ENCODE data around the gene GALNT15.

GALNT15 gene

DNA sequence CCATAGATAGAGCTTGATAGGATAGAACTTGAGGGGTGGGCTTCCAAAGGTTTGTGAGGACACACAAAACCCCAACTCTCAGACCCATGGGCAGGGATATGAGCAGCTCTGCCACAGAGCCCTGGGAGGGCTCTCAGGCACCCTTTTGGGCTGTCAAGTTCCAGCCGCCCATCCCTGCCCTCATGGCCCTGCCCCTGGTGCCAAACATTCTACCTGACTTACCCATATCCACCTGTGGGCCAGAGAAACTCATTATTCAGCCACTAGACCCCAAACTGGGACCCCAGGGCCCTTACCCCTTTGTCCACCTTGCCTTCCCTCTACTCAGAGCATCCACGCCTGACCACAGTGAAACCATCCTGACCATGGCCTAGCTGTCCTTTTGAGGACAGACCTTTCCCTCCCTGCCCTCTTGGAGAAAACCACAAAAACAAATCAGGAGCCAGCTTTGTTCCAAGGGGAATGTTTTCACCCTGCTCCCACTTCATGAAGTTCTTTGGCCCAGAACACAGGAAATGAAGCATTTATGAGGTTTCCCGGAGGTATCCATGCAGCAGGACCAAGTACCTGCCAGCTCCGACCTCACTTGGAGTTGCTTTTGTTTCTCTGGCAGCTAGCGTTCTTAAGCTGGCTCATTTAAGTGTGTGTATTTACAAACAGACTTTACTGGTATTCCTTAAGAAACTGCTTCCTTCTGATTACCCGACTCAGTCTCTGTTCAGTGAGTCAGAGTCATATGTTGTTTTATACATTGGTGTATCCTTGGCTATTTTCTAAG is 34.2 kb upstream of the GALNT15 start:
- Histone ChIP-seq H3K4me3 (ENCODE audit: insufficient read depth, low read depth, low read length) (no peak overlapping the region), H3K27ac (ENCODE audit: insufficient read depth, low read depth, low read length, poor library complexity, severe bottlenecking) (no peak overlapping the region), H3K9me3 (ENCODE audit: control insufficient read depth, low read length) (no peaks in the 10 kb centered on the region), H3K4me1 (ENCODE audit: control insufficient read depth, insufficient read depth, low read length) (no peaks in the 10 kb centered on the region), H3K27me3 (ENCODE audit: control insufficient read depth, insufficient read depth, low read length, poor library complexity, severe bottlenecking) (no peaks in the 10 kb centered on the region), H3K36me3 (ENCODE audit: control insufficient read depth, insufficient read depth, low read length) (no peaks in the 10 kb centered on the region)
- 88 to 92% methylated on average over 5 to 6 of the region's 6 CpGs for WGBS, 2 experiments

DNA sequence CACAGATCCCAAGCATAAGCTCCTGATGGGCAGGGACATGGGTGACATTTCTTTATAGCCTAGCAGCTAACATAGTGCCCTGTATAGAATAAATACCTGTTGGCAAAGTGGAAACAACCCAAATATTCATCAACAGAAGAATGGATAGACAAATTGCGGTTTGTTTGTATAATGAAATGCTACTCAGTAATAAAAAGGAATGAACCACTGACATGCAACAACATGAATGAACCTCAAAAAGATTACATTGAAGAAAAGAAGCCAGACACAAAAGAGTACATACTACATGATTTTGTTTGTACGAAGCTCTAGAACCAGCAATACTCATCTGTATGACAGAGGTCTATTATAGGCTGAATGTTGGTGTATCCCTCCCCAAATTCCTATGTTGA is 33.6 kb upstream of the GALNT15 start:
- H3K36me3 ChIP-seq (ENCODE audit: control insufficient read depth, insufficient read depth, low read length), result no peaks in the 10 kb centered on the region
- H3K4me3 ChIP-seq (ENCODE audit: insufficient read depth, low read depth, low read length), result no peak overlapping the region
- 96% methylated on average over 2 of the region's 2 CpGs; no CpG with 5 or more reads in 1 of the 2 experiments for WGBS, 2 experiments
- no peaks in the 10 kb centered on the region for H3K9me3 ChIP-seq (ENCODE audit: control insufficient read depth, low read length)
- no peaks in the 10 kb centered on the region for H3K27me3 ChIP-seq (ENCODE audit: control insufficient read depth, insufficient read depth, low read length, poor library complexity, severe bottlenecking)
- no peaks in the 10 kb centered on the region for H3K4me1 ChIP-seq (ENCODE audit: control insufficient read depth, insufficient read depth, low read length)
- no peak overlapping the region for H3K27ac ChIP-seq (ENCODE audit: insufficient read depth, low read depth, low read length, poor library complexity, severe bottlenecking)

DNA sequence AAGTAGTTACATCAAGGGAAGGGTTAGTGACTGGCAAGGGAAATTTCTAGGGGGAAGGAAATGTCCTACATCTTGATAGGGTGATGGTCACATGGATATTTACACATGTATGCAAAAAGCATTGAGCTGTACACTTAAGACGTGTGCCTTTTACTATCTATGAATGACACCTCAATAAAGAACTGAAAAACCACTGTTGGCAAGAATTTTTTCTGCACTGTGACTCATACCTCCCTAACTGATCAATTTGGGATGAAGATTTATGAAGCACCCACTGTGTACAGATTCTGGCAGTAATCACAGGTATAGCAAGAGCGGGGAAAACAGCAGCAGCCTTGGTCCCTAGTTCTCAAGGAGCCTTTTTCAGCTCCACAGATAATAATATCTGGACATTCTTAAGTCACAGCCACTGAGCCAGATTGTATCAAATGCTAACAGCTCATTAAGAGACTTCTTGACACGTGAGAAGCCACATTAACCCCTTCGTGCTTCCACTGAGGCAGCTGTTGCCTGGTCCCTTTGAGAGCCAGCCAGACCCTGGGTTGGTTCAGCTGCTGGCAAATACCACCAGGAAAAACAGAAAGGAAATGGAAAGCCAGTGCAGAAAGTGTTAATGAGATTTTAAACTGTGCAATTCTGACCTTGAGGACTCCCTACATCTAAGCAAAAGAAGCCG is 32.0 kb upstream of the GALNT15 start:
- no peak overlapping the region for H3K4me3 ChIP-seq (ENCODE audit: insufficient read depth, low read depth, low read length)
- no peaks in the 10 kb centered on the region for H3K4me1 ChIP-seq (ENCODE audit: control insufficient read depth, insufficient read depth, low read length)
- H3K27me3 ChIP-seq (ENCODE audit: control insufficient read depth, insufficient read depth, low read length, poor library complexity, severe bottlenecking), result no peaks in the 10 kb centered on the region
- H3K9me3 ChIP-seq (ENCODE audit: control insufficient read depth, low read length), result no peaks in the 10 kb centered on the region
- 93 to 94% methylated on average over 5 of the region's 5 CpGs for WGBS, 2 experiments
- H3K27ac ChIP-seq (ENCODE audit: insufficient read depth, low read depth, low read length, poor library complexity, severe bottlenecking), result no peak overlapping the region
- H3K36me3 ChIP-seq (ENCODE audit: control insufficient read depth, insufficient read depth, low read length), result no peaks in the 10 kb centered on the region

DNA sequence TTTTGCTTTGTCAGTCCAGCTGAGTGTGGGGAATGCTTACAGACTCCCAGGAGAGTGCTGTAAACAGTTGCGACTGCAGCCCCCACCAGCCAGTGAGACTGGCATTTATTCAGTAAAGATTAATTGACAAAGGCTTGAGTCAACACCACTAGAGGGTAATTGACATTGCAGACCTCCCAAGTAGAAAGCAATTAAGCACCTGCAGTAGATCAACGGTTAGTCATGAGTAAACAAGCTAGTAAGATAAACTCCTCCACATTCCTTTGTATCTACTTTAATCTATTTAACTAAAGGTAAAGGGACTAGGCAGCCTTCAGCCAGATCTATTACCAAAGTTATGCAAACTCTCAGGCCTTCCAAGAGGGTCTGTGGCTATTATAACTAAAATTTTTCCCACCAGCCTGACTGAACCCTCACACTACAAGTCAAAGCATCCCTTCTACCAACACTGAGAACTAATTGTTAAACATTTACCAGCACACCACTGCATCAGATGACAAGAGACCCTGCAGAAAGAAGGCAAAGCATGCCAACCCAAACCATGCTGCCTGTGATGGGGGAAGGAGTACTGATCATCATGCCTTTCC is 30.5 kb upstream of the GALNT15 start:
- Histone ChIP-seq H3K36me3 (ENCODE audit: control insufficient read depth, insufficient read depth, low read length) (no peaks in the 10 kb centered on the region), H3K27me3 (ENCODE audit: control insufficient read depth, insufficient read depth, low read length, poor library complexity, severe bottlenecking) (no peaks in the 10 kb centered on the region), H3K4me1 (ENCODE audit: control insufficient read depth, insufficient read depth, low read length) (no peaks in the 10 kb centered on the region), H3K27ac (ENCODE audit: insufficient read depth, low read depth, low read length, poor library complexity, severe bottlenecking) (no peak overlapping the region), H3K4me3 (ENCODE audit: insufficient read depth, low read depth, low read length) (no peak overlapping the region), H3K9me3 (ENCODE audit: control insufficient read depth, low read length) (no peaks in the 10 kb centered on the region)
- 34 to 75% methylated on average over 2 of the region's 2 CpGs for WGBS, 2 experiments

DNA sequence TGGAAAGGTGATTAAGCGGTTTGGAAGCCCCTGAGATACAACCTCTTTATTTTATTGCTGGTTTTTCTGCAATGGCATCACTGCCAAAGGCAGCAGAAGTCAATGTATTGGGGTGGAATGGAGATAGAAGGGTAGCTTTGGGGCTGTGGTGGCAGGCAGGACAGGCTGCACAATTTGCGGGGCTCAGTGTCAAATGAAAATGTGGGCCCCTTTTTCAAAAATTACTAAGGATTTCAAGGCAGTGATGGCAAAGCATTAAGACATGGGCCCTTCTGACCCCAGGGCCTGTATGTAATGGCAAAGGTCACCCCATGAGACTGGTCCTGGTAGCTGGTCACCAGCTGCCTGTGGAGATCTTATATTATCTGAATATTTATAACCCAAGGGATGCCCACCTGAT is 29.3 kb upstream of the GALNT15 start:
- Histone ChIP-seq H3K4me3 (ENCODE audit: insufficient read depth, low read depth, low read length) (no peak overlapping the region), H3K4me1 (ENCODE audit: control insufficient read depth, insufficient read depth, low read length) (no peaks in the 10 kb centered on the region), H3K27me3 (ENCODE audit: control insufficient read depth, insufficient read depth, low read length, poor library complexity, severe bottlenecking) (no peaks in the 10 kb centered on the region), H3K27ac (ENCODE audit: insufficient read depth, low read depth, low read length, poor library complexity, severe bottlenecking) (no peak overlapping the region), H3K36me3 (ENCODE audit: control insufficient read depth, insufficient read depth, low read length) (no peaks in the 10 kb centered on the region), H3K9me3 (ENCODE audit: control insufficient read depth, low read length) (no peaks in the 10 kb centered on the region)
- WGBS, 2 experiments, result 88 to 97% methylated on average over 2 of the region's 2 CpGs

DNA sequence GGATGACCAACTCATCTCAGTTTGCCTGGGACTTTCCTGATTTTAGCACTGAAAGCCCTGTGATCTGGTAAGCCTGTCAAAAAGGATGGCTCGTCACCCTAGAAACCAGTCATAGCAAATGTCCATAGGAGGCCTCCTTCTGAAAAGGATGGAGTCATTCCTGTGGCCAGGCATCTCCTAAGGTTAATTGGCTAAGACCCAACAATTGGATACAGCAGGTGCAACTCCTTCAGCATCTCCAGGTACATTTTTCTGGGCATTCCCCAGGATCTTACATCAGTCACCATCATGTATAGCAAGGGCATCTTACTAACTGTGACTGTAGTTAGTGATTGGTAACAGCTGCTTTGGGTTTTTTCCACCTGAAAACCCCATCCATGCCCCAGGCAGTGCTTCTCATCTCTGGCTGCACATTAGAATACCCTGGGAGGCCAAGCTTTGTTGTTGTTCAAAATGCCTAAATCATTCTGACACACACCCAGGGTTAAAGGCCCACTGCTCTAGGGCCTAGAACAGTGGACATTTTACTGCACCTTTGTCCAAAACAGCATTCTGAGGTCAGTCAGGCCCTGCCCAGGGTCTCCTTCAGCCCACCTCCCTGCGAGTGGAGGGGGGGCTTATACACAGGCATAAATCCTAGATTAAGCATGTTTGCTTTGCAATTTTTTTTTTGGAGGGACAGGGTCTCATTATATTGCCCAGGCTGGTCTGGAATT is 28.3 kb upstream of the GALNT15 start:
- Histone ChIP-seq H3K27ac (ENCODE audit: insufficient read depth, low read depth, low read length, poor library complexity, severe bottlenecking) (no peak overlapping the region), H3K27me3 (ENCODE audit: control insufficient read depth, insufficient read depth, low read length, poor library complexity, severe bottlenecking) (no peaks in the 10 kb centered on the region), H3K36me3 (ENCODE audit: control insufficient read depth, insufficient read depth, low read length) (no peaks in the 10 kb centered on the region), H3K9me3 (ENCODE audit: control insufficient read depth, low read length) (no peaks in the 10 kb centered on the region), H3K4me3 (ENCODE audit: insufficient read depth, low read depth, low read length) (no peak overlapping the region), H3K4me1 (ENCODE audit: control insufficient read depth, insufficient read depth, low read length) (no peaks in the 10 kb centered on the region)
- 93 to 96% methylated on average over 2 of the region's 2 CpGs for WGBS, 2 experiments

DNA sequence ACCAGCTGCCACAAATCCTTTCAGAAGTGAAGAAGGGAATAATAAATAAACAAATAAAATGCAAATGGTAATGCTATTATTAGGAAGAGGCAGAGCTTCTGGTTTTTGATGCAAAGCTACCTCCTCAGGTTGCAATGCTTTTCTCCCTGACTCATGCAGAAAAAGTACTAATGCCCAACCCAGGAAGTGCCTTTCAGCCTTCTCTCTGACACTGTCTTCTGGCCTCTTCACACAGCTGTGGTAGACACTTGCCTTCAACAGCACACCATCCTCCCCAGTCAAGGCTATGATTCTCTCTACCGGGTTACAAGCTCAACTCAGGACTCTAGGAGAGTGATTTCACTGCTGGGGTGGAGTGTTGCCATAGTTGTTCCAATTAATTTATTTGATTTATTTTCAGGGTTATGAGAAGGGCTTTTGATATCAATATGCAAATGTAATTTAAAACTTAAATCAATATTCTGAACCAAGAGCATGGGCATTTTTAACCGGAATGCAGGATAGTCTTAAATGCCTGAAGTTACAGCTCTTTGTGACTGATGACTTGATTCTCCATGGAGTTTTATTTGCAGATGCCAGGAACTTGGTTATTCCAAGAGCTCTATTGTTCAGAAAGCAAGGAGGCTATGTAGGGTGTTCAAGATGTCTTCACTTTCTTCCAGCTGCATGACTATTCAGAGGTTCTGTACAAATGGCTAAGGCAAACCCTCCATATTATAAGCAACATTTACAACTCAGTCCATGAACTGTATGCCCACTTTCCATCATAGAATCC is 27.1 kb upstream of the GALNT15 start:
- no peaks in the 10 kb centered on the region for H3K4me1 ChIP-seq (ENCODE audit: control insufficient read depth, insufficient read depth, low read length)
- H3K9me3 ChIP-seq (ENCODE audit: control insufficient read depth, low read length), result no peaks in the 10 kb centered on the region
- H3K27me3 ChIP-seq (ENCODE audit: control insufficient read depth, insufficient read depth, low read length, poor library complexity, severe bottlenecking), result no peaks in the 10 kb centered on the region
- no peak overlapping the region for H3K27ac ChIP-seq (ENCODE audit: insufficient read depth, low read depth, low read length, poor library complexity, severe bottlenecking)
- WGBS, 2 experiments, result 97 to 100% methylated on average over 2 of the region's 2 CpGs
- no peak overlapping the region for H3K4me3 ChIP-seq (ENCODE audit: insufficient read depth, low read depth, low read length)
- no peaks in the 10 kb centered on the region for H3K36me3 ChIP-seq (ENCODE audit: control insufficient read depth, insufficient read depth, low read length)

DNA sequence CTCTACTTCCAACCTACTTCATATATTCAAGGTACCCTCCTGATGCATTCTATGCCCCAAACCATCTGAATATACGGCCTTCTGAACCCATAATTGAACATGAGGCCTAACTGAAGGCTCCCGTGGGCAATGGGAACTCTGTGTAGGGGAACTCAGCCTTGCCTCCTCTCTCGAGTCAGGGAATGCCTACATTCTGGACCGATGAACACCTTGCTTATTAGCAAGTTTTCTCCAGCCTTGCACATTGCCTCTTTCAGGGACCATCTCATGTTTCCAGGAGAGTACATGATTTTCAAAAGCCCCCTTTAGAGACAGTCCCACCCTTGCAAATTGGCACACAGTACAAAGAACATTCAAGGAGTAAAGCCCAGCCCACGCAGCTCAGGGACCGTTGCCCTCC is 26.3 kb upstream of the GALNT15 start:
- H3K27me3 ChIP-seq (ENCODE audit: control insufficient read depth, insufficient read depth, low read length, poor library complexity, severe bottlenecking), result no peaks in the 10 kb centered on the region
- no peaks in the 10 kb centered on the region for H3K4me1 ChIP-seq (ENCODE audit: control insufficient read depth, insufficient read depth, low read length)
- H3K36me3 ChIP-seq (ENCODE audit: control insufficient read depth, insufficient read depth, low read length), result no peaks in the 10 kb centered on the region
- 93 to 94% methylated on average over 6 of the region's 6 CpGs for WGBS, 2 experiments
- no peak overlapping the region for H3K4me3 ChIP-seq (ENCODE audit: insufficient read depth, low read depth, low read length)
- H3K27ac ChIP-seq (ENCODE audit: insufficient read depth, low read depth, low read length, poor library complexity, severe bottlenecking), result no peak overlapping the region
- no peaks in the 10 kb centered on the region for H3K9me3 ChIP-seq (ENCODE audit: control insufficient read depth, low read length)

DNA sequence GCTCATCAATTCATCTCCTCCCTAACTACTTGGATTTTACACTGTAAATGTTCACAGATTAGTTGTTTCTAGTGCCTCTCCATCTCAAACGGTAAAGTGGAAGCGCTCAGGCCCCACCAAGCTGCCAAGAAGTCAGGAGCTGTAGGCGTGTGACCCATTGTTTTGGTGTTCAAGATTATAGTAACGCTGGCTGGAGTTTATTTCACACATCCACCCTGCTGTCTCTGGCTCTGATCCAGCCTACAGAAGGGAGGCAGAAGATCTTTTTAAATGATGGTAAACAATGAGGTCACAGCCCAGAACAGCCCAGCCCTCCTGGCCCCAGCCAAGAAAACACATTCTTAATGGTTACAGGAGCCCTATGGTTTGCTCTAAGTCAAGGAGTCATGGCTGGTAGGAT is 25.7 kb upstream of the GALNT15 start:
- no peak overlapping the region for H3K4me3 ChIP-seq (ENCODE audit: insufficient read depth, low read depth, low read length)
- no peaks in the 10 kb centered on the region for H3K9me3 ChIP-seq (ENCODE audit: control insufficient read depth, low read length)
- 94 to 98% methylated on average over 3 to 4 of the region's 4 CpGs for WGBS, 2 experiments
- no peaks in the 10 kb centered on the region for H3K4me1 ChIP-seq (ENCODE audit: control insufficient read depth, insufficient read depth, low read length)
- H3K27ac ChIP-seq (ENCODE audit: insufficient read depth, low read depth, low read length, poor library complexity, severe bottlenecking), result no peak overlapping the region
- no peaks in the 10 kb centered on the region for H3K36me3 ChIP-seq (ENCODE audit: control insufficient read depth, insufficient read depth, low read length)
- H3K27me3 ChIP-seq (ENCODE audit: control insufficient read depth, insufficient read depth, low read length, poor library complexity, severe bottlenecking), result no peaks in the 10 kb centered on the region
